Activated CD4-positive, alpha-beta T cell treated with anti-CD3 and anti-CD28 coated beads for 24 hours (primary cell): ENCODE results near the gene PPP1R18.
"Not testable (repeated sequence)": the region's sequence is repeated elsewhere in the genome, so short reads cannot be mapped to it uniquely, and the experiment has no call there.

Experiments used
- DNase-seq, 2 donors: peaks; one replicate each; pipeline ENCODE4 v3.0.0-alpha.2; 2020; ENCODE audit warnings: low read depth in 2 of 2

PPP1R18 gene

DNA sequence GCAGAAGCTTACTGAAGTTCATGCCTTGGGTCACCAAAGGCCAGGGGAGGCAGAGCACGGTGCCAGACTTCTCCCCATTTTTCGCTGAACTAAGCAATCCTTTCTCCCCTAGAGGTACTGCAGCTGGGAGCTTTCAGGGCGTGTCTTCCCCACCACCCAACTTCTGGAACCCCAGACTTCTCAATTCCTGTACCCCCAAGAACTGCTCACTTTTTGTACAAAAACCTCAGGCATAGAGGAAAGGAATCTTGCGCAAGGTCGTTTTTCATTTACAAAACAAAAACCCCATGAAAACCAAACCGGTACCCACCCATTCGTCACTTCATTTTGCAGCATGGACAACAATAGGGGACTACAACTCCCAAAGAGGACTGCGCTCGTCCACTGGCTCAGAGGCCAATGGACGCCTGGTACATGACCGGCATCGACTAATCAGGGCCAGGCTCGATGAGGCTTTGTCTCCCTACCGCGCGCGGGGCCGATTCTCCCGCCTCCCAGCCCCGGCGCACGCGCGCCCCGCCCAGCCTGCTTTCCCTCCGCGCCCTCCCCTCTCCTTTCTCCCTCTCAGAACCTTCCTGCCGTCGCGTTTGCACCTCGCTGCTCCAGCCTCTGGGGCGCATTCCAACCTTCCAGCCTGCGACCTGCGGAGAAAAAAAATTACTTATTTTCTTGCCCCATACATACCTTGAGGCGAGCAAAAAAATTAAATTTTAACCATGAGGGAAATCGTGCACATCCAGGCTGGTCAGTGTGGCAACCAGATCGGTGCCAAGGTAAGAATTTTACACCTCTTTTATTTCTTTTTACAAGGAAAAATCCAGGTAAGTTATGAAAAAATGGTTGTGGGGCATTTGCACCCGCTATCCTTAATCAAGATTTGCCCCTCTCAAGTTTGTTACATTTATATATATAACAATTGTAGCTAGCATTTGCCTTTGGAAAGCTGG lies 33.6 kb upstream of the PPP1R18 start, which contains the start of gene TUBB:
Gene TUBB, plus strand, starts transcription at position 562 of the 947 bp plus-strand sequence. Its CDS starts 155 bp downstream, at position 717.
- DNase-seq = peak; percentile 91 to 94

- no peak for DNase-seq
These were observed 32.9 kb upstream of the PPP1R18 start for GRCh38 chr6:30719356-30719755.

GRCh38 chr6:30717845-30718720 lies 31.6 kb upstream of the PPP1R18 start:
- DNase-seq = not testable (repeated sequence)

DNA sequence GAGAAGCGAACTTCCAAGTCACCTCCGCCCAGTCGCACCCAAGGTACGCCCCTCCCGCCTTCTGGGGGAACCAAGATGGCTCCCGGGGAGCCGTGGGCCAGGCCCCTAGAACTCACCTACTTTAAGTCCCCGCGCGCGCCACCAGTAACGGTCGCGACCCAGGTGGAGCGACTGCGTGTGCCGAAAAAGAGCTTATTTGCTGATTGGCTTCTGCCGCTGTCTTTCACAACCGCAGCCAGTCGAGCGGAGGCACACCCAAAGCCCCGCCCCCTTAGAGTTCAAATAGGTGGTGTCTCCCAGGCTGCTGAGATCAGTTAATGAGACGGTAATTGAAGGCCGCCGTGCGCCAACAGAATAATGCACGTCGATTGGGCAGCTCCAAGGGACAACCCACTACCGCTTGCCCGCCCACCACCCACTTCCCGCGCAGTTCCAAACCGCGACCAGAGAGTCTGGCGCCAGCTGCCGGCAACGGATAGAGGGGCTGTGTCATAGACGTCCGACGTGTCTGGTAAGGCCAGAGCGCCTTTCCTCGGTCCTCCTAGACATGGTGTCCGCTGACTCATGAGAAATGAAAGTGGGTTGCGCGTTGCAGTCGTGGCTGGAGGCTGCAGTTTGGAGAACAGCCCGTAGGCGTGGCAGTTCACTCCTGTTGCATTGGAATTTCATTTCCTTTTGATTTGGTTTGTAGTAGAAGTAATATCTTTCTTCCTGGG lies 30.8 kb upstream of the PPP1R18 start, which contains the start of gene MDC1:
Gene MDC1, minus strand, starts transcription at position 153 of the 716 bp plus-strand sequence. CDS start 2,106 bp downstream, outside the sequence.
- DNase-seq = peak; percentile 97 to 98

- DNase-seq = no peak
These were observed 30.4 kb upstream of the PPP1R18 start for GRCh38 chr6:30716879-30717128.

GRCh38 chr6:30714263-30714662 lies 27.8 kb upstream of the PPP1R18 start:
- no peak for DNase-seq

- DNase-seq = no peak
These were observed 26.0 kb upstream of the PPP1R18 start for GRCh38 chr6:30712441-30712945.

DNA sequence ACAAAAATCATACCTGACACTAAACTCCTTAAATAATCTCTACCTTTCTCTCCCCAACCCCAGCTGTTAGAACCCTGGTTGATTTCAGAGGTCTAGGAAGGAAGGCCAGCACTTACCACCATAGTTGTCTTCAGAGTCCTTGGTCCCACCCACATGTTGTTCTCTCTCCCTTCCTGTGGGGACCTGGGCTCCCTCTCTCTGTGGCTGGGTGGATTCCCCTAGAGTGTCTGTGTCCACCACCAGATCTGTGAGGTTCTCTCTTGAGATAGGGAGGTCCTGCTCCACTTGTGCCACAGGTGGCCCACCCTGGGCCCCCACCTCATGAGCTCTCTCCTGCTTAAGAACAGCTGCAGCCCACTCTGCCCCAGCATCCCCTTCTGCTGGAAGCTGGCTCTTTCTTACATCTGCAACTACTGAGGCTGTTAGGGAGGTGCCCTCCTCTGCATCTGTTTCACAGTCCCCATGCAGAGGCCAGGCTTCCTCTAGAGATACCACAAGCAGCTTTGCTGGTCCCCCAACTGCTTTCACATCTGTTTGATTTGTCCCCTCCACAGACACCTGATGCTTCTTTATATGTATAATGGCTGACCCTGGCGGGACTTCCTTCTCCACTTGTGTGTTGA lies 25.4 kb upstream of the PPP1R18 start:
- DNase-seq = no peak

DNA sequence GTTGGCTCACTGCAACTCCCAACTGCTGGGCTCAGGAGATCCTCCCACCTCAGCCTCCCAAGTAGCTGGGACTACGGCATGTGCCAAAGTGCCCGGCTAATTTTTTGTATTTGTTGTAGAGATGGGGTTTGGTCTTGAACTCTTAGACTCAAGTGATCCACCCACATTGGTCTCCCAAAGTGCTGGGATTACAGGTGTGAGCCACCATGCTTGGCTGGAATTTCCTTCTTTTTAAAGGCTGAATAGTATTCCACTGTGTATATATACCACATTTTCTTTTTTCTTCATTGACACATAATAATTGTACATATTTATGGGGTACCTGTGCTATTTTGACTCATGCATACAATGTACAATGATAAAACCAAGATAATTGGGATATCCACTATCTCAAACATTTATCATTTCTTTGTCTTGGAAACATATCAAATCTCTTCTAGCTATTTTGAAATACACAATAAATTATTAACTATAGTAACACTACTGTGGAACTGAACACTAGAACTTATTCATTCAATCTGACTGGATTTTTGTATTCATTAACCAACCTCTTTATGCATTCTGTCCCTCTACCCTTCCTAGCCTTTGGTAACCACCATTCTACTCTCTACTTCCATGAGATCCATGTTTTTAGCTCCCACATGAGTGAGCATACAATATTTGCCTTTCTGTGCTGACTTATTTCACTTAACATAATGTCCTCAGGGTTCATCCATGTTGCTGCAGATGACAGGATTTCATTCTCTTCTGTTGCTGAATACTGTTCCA lies 22.8 kb upstream of the PPP1R18 start:
- DNase-seq = no peak

GRCh38 chr6:30707281-30707850 lies 20.9 kb upstream of the PPP1R18 start:
- no peak for DNase-seq

- no peak for DNase-seq
These were observed 19.2 kb upstream of the PPP1R18 start for GRCh38 chr6:30705620-30706019.

DNA sequence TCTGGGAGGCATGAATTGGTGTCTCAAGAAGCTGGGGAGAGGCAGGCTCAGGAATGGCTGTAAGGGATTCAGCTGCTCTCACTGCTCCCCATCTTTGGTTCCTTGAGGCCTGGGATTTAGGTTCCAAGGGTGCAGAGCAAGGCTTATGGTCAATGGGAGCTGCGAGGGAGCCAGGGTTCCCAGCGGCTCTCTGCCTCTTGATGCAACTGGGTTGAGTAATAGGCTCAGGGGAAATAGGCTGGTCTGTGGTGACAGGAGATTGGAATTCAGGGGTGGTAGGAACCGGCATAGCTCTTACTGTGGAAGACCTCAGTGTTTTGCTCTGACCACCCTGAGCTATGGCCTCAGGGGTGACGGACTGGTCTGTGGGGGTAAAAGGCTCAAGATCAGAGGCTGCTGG lies 17.4 kb upstream of the PPP1R18 start:
- no peak for DNase-seq

DNA sequence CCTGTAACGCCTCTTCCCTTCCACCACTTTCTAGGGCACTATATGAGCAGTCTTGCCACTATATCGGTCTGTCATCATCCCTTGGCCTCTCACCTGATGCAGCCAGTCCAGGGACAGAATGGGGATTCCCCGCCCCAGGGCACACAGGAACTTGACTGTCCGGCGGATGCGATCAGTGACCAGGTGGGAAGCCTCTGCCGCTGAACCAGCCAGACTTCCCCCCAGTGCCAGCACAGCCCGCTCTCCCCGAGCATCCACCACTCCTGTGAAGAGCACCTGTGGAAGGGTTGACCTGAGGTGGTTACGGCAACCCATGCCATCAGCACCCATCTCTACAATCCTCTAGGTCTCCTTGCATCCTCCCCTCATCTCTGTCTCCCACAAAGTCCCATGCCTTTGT lies 16.6 kb upstream of the PPP1R18 start:
- DNase-seq = no peak

GRCh38 chr6:30700340-30700739 lies 13.9 kb upstream of the PPP1R18 start:
- no peak for DNase-seq

DNA sequence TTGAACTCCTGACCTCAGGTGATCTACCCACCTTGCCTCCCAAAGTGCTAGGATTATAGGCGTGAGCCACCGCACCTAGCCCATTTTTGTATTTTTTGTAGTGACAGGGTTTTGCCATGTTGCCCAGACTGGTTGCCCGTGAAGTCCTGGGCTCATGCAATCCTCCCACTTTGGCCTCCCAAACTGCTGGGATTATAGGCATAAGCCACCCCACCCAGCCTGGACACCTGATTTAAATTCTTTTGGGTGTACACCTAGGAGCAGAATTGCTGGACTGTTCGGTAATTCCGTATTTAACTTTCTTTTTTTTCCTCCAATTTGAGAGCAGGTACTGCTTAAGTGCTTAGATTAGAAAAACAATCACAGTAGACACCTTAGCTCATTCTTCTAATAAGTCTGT lies 10.0 kb upstream of the PPP1R18 start:
- DNase-seq = no peak

GRCh38 chr6:30691208-30691847 lies 4.9 kb upstream of the PPP1R18 start:
- no peak for DNase-seq

- DNase-seq = peak; percentile 70 to 78
These were observed 4.2 kb upstream of the PPP1R18 start, which contains the start of gene NRM for GRCh38 chr6:30690403-30691207. TSS of gene NRM (minus strand) at chr6:30690984. CDS start at chr6:30690974, 10 bp downstream.

DNA sequence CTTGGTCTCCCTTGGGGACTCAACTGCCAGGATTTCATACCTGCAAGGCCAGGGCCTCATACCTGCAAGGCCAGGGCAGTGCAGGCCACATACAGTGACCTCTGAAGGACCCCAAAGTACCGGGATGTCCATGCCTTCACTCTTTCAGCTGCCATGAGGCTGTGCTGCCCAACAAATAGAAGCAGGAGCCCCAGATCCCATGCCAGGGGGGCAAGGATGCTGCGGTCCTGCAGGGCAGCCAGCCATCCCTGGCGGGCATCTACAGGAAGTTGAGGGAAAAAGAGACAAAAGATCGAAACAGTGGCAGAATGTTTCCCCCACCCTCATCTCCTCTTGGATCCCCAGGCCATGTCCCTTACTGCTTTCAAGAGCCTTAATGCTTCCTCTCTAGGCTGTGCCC lies 3.5 kb upstream of the PPP1R18 start:
- no peak for DNase-seq
